Lower leg skin (tissue), 3 donors: Measurements from ENCODE around the gene PXYLP1.

ENCODE experiments used
- CTCF ChIP-seq, 3 donors: fragments of 450-650 bp; IDR thresholded peaks; one replicate each; pipeline ENCODE4 v1.5.1; 2016; ENCODE audit warnings: antibody characterized with exemption in 3 of 3, mild to moderate bottlenecking in 3 of 3, moderate library complexity in 2 of 3
- POLR2A ChIP-seq, 2 donors: fragments of 450-650 bp; IDR thresholded peaks; one replicate each; pipeline ENCODE4 v1.6.1; 2016 to 2017; ENCODE audit warnings: antibody characterized with exemption in 2 of 2, mild to moderate bottlenecking in 1 of 2, moderate library complexity in 1 of 2

GRCh38 chr3:141289228-141289772 lies 57.7 kb downstream of the PXYLP1 start:
- TF ChIP-seq CTCF (IDR thresholded peaks at IDR 0.05) (no peak), POLR2A (IDR thresholded peaks at IDR 0.05) (no peak)
